ENCODE data around the gene KIAA0408.
"Not testable (repeated sequence)": the region's sequence is repeated elsewhere in the genome, so short reads cannot be mapped to it uniquely, and the experiment has no call there.

KIAA0408 gene

DNA sequence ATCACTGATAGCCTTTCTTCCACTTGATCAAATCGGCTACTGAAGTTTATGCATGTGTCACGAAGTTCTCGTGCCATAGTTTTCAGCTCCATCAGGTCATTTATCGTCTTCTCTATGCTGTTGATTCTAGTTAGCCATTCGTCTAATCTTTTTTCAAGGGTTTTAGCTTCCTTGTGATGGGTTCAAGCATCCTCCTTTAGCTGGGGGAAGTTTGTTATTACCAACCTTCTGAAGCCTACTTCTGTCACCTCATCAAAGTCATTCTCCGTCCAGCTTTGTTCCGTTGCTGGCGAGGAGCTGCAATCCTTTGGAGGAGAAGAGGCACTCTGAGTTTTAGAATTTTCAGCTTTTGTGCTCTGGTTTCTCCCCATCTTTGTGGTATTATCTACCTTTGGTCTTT lies 47.2 kb downstream of the KIAA0408 start:
- not testable (repeated sequence) for DNase-seq (ENCODE audit: low read depth in 2 of 2)
